NCI-H1436 treated with DMSO at 0.1 percent for 48 hours (cell line): Measurements from ENCODE around the gene YDJC.
"Not testable (repeated sequence)": the region's sequence is repeated elsewhere in the genome, so short reads cannot be mapped to it uniquely, and the experiment has no call there.

Source experiments
- DNase-seq: peaks from one replicate; lab custom pipeline; 2025; lab: John Stamatoyannopoulos, UW

Gene YDJC

DNA sequence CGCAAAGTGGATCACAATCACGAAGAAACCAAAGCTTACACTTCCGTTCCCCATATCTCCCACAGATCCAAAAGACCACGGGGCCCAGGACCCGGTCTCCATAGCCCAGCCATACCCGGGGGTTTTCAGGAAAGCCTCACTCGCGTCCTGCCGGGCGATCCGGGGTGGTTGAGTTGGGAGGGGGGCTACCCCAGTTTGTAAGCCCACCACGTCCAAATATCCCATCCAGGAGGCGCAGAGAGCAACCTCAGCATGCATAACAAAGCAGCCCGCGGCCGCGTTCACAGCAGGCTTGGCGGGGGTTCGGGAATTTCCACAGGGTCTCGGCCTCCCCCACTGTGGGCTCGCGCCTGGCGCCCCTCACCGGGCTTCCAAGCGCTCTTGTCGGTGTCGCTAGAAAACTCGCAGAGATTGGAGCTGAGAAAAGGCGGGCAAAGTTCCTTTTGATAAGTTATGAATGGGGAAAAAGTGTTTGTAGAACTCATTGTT lies 21.7 kb upstream of the YDJC start:
- no peak for DNase-seq

DNA sequence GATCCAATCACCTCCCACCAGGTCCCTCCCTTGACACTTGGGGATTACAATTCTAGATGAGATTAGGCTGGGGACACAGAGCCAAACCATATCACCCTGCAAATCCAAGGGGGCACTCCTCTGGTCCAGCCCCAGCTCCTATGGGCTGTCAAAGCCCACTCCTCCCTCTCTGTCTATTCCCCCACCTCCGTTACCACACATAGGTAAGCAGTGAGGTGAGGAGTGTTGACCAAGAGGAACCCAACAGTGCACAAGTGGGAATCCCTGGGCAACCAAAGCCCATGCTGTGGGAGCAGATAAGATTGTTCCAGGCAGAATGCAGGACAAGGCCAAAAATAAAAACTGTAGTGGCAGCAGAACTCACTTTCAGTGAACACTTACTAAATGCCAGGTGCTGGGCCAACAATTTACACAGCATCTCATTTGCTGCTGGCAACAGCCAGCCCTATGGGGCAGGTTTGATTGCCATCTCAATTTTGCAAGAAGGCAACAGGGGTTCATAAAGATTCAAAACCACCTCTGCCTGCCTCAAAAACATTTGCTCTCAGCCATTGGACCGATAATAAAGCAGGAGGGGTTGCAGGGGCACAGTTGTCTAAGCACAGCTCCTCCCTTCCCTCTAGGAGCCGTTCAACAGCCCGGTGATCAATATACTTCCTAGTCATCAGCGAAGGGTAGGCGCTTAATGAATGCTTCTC lies 21.1 kb upstream of the YDJC start:
- DNase-seq: no peak

DNA sequence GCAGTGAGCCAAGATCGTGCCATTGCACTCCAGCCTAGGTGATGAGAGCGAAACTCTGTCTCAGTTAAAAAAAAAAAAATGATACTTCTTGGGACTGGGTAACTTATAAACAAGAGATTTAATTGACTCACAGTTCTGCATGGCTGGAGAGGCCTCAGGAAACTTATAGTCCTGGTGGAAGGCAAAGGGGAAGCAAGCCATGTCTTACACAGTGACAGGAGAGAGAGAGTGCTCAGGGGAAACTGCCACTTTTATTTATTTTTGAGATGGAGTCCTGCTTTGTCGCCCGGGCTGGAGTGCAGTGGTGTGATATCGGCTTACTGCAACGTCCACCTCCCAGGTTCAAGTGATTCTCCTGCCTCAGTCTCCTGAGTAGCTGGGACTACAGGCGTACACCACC lies 20.5 kb upstream of the YDJC start:
- DNase-seq: no peak

DNA sequence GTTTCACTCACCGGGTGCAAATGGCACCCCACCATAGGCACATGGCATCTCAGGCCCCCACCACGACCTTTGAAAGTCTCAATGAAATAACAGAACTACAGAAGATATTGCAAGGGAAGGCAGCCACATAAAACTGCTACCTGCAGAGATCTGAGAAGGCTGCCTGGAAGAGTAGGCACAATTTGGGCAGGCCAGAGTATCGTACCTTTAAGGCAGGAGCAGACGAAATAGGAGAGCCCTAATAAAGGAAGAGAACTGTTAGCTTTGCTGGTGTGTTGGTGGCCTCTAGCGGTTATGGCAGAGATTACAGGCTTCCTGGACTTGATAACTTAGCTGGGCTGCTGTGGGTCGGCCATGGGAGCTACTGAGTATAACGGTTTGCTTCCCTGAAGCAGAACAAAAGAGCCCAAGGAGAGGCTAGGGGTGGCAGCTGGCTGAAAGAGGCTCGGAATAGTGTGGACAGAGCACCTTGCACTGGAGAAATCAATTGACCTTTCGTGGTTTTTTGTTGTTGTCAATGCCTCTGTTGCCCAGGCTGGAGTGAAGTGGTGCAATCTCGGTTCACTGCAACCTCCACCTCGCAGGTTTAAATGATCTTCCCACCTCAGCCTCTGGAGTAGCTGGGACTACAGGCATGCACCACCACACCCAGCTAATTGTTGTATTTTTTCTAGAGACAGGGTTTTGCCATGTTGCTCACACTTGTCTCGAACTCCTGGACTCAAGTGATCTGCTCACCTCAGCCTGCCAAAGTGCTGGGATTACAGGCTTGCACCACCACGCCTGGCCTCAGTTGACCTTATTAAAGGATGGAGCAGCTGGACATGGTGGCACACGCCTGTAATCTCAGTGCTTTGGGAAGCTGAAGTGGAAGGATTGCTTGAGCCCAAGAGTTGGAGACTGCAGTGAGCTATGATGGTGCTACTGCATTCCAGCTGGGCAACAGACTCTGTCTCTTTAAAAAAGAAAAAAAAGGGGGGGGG lies 17.1 kb upstream of the YDJC start:
- DNase-seq: peak; percentile 64

DNA sequence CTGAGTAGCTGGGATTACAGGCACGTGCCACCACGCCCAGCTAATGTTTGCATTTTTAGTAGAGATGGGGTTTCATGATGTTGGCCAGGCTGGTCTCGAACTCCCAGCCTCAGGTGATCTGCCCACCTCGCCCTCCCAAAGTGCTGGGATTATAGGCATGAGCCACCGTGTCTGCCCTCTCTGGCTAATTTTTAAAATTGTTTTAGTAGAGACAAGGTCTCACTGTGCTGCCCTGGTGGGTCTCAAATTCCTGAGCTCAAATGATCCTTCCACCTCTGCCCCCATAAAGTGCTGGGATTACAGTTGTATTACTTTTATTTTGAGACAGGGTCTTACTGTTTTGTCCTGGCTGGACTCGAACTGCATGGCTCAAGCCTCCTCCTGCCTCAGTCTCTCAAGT lies 15.7 kb upstream of the YDJC start:
- DNase-seq: not testable (repeated sequence)

DNA sequence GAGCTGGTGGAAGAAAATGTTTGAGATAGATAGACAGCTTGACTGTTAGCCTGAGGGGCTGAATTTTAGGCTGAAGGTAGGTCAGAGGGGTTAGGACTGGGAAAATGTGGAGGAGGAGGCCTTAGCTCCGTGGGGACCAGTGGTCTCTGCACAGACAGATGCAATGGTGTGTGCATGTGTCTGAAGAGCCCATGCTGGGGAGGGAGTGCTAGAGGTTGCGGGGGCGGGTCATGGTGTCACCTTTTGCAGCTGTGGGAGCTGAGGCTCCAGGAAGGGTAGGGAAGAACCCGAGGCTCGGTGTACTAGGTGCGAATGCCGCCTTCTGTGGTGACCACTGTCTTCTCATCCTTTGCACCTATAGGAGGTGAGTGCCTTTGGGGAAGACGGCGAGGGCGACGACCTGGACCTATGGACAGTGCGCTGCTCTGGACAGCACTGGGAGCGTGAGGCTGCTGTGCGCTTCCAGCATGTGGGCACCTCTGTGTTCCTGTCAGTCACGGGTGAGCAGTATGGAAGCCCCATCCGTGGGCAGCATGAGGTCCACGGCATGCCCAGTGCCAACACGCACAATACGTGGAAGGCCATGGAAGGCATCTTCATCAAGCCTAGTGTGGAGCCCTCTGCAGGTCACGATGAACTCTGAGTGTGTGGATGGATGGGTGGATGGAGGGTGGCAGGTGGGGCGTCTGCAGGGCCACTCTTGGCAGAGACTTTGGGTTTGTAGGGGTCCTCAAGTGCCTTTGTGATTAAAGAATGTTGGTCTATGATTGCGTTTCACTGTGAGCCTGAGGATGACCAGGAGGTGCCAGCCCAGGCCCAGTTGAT lies 13.9 kb upstream of the YDJC start:
- no peak for DNase-seq

DNA sequence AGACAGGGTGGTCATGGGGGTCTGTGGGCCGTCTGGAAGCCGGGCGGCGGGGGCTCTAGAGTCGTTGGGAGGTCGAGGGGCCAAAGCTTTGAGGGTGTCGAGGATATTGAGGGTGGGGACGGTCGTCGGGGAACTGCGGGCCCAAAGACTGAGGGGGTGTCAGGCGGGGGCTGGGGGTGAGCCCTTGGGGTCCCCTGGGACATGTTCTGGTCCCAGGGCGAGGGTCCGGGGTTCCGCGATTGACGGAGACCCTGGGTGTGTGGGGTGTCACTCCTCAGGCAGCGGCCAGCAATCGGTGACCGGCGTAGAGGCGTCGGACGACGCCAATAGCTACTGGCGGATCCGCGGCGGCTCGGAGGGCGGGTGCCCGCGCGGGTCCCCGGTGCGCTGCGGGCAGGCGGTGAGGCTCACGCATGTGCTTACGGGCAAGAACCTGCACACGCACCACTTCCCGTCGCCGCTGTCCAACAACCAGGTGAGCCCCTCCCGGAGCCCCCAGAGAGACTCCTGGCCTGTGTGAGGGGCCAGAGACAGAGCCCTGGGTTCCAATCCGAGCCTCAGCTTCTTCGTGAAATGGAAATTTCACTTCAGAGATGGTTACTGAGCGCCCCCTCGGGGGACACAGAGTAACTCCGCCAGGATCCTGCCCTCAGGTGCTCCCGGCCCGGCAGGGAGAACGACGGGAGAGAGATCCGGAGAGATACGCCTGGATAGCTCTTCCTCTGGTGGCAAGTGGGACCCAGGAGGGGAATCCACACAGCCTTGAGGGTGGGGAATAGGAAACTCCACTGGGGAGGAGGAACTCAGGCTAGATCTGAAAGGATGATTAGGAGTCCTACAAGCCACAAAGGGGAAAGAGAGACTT lies 13.0 kb upstream of the YDJC start:
- DNase-seq: no peak

DNA sequence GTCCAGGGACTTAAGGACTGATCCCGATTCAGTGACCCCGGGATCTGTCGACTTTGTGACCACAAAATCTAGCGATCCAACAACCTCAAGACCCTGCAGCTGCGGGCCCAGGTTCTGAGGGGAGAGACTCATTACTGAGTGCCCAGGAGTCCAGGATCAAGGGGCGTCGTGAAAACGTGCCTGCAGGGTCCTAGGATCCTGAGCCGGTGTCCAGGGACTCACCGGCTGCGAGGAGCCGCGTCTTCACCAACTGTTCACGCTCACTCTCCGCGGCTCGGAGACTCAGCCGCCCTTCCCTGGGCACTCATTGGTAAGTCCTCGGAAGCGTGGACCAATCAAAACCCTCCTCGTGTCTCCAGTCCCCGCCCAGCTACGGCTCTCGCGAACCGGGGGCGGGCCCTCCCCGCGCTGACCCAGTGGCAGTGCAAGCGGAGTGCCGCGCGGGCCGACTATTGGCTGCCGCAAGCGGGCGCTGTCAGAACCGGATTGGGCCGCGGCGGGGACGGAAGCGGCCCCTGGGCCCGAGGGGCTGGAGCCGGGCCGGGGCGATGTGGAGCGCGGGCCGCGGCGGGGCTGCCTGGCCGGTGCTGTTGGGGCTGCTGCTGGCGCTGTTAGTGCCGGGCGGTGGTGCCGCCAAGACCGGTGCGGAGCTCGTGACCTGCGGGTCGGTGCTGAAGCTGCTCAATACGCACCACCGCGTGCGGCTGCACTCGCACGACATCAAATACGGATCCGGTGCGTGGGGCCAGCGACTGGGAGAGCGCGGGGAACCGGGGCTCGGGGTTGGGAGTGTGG lies 12.2 kb upstream of the YDJC start, which contains the start of gene SDF2L1:
SDF2L1 (plus strand) TSS at position 514 of the 795 bp plus-strand sequence; CDS start at position 549, 35 bp downstream.
- DNase-seq: peak; percentile 92

DNA sequence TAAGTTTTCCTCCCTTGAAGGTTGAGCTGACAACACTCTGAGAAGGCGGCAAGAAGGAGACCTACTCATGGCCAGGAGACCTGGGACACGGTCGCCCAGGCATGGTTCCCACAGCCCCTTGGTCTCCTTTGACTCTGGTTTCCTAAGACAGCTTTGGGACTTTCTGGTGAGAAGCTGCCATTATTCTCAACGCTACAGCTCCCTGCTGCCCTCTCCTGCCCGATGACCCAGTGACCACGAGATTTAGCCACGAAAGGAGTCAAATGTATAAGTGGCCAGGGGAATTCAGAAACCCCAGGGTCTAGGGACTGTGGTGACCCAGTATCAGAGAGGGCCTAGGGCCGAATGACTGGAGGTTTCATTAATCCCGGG lies 11.6 kb upstream of the YDJC start:
- no peak for DNase-seq

DNA sequence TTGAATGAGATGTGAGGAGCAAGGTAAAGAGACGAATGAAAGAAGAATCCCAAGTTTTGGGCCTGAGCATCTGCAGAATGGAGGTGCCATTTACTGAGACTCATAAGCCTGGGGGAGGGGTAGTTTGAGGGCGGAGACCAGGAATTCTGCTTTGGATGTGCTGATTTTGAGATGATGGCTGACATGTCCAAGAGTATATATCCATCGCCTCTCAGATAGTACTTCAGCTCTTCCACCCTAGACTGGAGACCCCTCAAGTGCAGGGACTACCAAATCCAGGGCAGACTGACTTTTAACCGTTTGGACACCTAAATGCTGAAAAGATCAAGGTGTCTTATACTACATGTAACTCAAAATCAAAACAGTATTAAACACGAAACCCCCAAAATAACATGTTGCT lies 11.0 kb upstream of the YDJC start:
- DNase-seq: no peak

DNA sequence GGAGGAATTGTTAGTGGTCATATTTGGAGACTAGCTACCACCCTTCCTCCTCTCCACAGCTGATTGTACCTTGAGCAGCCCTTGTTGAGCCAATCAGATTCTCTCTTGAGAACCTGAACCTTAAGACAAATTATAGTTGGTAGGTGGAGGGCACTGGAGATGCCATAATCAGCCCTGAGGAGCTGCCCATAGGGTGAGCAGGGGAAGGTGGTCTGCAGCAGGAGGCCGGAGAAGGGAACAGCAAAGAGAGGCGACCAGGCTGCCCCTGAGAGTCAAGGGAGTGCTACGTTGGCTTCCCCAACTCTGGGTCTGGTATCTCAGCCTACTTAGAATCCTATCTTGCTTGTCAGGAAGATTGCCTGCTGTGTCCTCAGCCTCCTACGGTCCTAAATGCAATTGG lies 9.5 kb upstream of the YDJC start:
- no peak for DNase-seq

DNA sequence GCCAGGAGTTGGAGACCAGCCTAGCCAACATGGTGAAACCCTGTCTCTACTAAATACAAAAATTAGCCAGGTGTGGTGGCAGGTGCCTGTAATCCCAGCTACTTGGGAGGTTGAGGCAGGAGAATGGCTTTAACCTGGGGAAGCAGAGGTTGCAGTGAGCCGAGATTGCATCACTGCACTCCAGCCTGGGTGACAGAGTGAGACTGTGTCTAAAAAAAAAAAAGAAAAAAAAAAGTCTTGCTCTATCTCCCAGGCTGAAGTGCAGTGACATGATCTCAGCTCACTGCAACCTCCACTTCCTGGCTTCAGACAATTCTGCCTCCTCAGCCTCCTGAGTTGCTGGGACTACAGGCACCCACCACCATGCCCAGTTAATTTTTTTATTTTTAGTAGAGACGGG lies 7.6 kb upstream of the YDJC start:
- not testable (repeated sequence) for DNase-seq

DNA sequence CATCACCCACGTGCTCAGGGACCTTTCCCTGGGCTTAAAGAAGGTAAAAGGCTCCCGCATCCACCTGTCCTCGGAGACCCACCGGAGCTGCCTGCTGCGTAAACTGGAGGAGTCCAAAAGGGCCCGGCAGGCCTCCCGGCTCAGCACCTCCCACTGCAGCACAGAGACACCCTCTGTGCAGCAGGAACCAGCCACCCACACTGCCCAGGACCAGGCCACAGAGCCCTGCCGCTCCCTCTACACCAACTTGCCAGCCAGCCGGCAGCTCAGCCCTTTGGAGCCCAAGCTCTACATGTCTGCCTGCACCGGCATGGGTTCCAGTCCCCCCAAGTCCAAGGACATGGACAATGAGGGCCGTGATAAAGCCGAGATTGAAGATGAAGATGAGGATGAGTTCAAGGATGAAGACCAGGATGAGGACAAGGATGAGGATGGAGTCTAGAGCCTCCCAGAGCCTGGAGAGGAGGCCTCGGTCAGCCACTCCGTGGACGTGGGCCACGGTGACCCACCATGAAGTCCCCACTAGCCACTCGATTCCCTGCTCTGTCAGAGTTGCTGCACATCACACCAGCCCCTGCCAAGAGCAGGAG lies 6.9 kb upstream of the YDJC start:
- no peak for DNase-seq

DNA sequence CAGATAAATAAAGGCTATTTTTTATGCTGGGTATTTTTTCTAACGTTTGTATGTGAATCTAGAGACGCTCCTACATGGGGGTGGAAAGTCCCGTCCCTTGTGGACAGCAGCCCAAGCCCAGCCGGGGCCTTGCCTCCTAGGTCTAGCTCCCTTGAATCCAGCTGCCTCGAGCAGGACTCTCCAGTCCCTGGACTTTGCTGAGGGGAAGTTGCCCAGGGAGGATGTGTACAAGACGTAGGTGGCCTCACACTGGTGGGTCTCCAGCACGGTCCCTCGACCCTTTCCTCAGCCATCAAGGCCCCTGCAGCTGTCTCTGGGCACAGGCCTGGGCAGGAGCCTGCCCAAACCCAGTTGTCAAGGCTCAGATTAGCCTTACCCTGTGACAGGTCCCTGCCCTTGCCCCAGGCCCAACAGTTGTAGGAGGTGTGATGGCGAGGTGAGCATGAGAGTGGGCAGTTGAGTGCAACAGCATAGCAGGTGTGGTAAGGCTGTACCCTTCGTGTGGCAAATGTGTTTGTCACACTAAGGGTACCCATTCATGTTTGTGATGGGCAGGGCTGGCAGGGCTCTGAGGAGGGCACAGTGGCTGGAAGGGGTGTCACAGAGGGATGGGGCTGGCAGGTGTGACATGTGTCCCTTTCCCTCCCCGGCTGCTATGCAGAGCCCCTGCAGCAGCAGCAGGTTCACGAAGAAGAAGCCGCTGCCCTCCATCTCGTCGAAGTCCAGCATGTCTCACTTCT lies 6.1 kb upstream of the YDJC start:
- DNase-seq: no peak

DNA sequence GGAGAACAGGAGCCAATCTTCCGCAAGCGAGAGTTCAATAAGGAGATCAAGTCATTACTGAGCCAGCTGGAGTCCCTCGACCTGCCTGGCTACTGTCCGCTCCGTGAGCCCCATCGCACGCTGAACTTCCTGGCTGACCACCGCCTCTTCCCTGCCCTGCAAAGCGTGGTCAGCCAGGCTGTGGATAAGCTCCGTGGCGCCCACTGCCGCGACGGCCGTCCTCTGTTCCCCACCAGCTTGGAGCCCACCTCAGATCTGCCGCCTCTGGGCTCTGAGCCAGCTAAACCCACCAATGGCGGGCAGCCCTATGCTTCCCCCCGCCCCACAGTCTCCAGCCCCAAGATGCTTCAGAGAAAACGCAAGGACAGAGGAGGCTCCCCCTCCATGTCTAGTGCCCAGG lies 5.0 kb upstream of the YDJC start:
- DNase-seq: no peak

DNA sequence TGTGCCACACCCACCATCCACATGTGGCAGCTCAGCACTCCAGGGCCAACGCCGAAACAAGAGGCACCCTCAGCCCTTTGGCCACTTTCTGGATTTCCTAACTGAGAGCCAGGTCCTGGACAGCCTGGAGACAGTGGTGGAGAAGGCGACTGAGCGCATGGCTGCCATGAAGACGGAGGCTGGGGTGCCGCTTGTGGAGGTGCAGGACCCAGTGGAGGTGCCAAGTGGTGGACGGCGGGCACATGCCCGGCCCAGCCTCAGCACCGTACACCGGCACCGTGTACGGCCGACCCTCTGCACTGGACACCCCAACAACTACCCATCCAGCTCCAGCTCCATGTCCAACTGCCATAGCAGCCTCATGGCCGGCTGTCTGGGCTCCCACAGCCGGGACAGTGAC lies 4.3 kb upstream of the YDJC start:
- no peak for DNase-seq

DNA sequence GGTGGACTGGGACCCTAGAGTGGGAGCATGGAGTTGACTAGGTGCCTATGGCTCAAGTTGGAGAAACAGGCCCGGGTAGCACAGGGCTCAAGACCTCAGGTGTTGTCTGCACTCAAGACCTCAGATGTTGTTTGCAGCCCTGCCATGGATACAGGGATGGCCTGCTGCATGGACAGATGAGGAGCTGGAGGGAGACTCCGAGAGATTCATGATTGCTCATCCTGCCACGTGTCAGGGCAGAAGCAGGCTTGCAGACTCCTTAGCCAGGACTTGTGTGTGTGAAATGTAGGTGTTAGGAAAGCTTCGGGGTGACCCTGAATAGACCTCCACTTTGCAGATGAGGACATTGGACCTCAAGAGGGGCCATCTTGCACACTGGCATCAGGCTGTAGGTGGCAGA lies 3.7 kb upstream of the YDJC start:
- DNase-seq: no peak

DNA sequence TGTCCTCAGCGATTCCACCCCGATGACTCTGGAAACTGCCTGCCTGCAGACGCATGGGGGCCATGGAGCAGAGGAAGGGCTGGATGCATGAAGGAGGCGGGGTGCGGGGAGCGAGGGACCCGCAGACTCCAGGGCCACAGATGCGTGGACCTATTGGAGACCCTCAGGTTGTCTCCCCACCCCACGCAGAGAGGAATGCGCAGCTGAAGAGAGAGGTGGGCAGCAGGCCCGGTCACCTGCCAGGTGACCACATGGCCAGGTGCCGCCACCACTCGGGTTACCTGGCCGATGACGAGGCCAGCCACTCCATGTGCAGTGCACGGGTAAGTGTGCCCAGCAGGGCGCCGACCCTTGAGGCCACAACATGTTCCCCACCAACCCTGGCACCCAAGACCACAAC lies 3.1 kb upstream of the YDJC start:
- DNase-seq: no peak

DNA sequence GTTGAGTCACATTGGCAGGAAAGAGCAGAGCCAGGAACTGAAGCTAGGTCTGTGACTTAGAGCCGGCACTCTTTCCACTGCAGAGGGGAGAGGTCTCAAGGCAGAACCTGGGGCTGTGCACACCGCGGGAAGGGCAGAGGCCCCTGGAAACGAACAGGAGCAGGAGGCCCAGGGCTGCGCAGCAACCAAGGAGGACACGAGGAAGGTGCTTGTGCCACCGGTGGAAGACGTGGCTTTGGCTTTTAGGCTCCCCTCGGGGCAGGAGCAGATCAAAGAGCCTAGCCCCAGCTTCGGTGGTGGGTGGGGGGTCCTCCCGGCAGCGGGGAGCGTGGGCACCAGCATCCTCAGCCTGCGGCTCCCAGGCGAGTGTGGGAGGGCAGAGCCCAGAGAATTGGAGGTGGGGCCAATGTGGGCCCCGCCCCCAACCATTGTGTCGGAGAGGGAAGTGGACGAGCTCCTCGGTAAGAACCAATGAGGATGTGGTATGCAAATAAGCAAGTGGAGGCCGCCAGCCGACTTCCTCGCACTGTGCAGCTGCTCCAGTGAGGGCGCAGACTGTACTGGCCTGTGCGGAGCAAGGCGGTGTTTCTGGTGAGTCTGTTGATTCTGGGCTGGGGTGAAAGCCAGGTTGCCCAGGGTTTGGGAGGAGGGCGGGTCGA lies 2.5 kb upstream of the YDJC start, which contains the start of gene CCDC116:
CCDC116 (plus strand) TSS at position 524 of the 659 bp plus-strand sequence. CDS start 422 bp downstream, outside the sequence.
- DNase-seq: no peak
